Activated CD4-positive, alpha-beta T cell treated with anti-CD3 and anti-CD28 coated beads for 4 hours (primary cell): ENCODE measurements around the gene METRNL.
A peak's percentile ranks its signal among the peaks of the same experiment; 100 is the strongest.
"Not testable (repeated sequence)": the region's sequence is repeated elsewhere in the genome, so short reads cannot be mapped to it uniquely, and the experiment has no call there.

Experiments used
- DNase-seq, 2 donors: peaks; one replicate each; pipeline ENCODE4 v3.0.0-alpha.2; 2020

Gene METRNL

DNA sequence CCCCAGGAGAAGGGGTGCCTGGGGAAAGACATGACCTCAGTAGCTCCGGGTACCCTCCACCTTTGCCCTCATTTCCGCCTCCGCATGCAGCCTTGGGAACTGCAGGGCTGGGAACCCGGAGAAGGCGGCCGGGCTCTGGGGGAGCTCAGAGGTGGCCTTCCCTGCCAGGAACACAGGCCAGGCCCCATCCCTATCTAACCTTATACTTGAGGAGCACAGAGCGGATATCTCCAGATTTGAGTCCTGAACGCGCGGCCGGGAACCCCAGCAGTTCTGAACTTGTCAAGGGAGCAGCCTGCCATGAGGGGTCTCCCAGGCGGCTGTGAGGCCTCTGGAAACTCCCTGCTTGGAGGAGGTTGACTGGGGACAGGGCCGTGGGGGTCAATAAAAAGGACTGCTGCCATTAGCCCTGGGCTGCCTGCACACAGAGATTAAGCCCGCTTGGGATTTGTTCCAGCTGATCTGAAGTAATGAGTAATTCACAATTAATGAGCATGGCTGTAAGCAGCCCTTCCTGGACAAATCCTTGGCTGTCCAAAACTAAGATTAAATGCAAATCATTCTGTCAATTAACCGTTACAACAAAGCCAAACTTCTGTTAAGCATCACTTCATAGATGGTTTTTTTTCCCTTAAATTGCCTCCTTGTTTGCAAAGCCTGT, 26.3 kb upstream of the METRNL start:
- no peak for DNase-seq

- DNase-seq: no peak
These were observed 25.5 kb upstream of the METRNL start for GRCh38 chr17:83053739-83054451.

DNA sequence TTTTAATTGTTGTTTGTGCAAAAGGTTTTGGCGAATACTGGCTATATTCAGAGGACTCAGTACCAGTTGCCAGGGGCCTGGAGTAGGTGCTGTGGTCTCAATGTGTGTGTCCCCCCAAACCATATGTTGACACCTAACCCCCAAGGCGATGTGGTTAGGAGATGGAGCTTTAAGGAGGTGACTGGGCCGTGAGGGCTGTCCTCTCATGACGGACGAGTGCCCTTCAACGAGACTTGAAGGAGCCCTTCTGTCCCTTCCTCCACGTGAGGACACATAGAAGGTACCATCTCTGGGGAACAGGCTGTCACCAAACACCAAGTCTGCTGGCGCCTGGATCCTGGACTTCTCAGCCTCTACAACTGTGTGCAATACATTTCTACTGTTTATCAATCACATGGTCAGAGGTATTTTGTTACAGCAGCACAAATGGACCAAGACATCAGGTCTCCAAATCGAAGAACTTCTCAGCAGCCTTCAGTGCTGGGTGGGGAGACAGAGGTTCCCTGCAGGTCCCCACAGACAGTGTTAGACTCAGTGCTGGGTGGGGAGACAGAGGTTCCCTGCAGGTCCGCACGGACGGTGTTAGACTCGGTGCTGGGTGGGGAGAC, 24.8 kb upstream of the METRNL start:
- no peak for DNase-seq

GRCh38 chr17:83055176-83055575, 24.2 kb upstream of the METRNL start:
- not testable (repeated sequence) for DNase-seq

DNA sequence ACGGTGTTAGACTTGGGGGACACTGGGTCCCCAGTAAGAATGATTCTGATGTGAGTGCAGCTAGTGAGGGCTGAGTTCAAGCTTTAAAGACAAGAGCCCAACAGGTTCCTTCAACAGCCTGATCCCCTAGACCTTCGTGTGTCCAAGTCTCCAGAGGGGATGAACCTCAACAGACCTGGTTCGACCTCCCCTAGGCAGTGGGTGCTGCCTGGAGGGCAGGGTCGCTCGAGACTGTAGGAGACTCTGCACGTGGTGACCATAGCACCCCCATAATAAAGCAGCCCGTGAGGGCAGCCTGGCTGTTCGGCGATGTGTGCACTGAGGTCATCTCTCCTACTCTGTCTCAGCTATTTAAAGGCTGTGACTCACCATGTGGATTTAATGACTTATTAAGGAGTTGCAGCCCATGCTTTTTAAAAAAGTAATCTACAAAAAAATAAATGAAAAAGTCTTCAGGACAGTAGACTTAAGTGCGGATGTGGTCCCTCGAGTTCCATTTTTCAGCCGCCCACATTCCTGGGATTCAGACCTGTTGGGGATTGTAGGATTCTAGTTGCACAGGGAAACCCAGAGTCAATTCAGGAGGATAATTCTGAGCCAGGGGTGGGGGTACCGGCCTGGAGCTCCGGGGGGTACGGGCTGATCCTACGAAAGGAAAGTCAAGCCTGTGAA, 23.4 kb upstream of the METRNL start:
- no peak for DNase-seq

- DNase-seq: no peak
These were observed 22.6 kb upstream of the METRNL start for GRCh38 chr17:83056583-83057396.

- no peak for DNase-seq
These were observed 22.0 kb upstream of the METRNL start for GRCh38 chr17:83057397-83057761.

GRCh38 chr17:83057793-83058265, 21.6 kb upstream of the METRNL start:
- no peak for DNase-seq

- DNase-seq: no peak
These were observed 21.1 kb upstream of the METRNL start for GRCh38 chr17:83058266-83058798.

DNA sequence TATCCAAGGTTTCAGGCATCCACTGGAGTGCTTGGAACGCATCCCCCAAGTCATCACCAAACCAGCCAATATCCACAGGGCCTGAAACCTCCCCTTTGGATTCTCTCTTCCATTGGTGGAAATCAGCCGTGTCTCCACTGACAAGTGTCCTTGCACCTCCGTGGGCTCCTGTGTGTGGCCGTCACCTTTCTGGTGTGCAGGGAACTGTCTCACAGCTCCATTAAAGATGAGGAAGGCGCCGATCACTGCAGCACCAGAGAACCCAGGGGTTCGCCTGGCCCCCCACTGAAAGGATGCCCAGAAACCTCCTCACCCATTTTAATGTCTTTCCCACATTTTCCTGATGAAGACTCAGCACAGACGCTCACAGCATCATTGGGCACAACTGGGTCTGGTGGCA, 17.8 kb upstream of the METRNL start:
- DNase-seq: peak in 1 of 2 donors; percentile 0

DNA sequence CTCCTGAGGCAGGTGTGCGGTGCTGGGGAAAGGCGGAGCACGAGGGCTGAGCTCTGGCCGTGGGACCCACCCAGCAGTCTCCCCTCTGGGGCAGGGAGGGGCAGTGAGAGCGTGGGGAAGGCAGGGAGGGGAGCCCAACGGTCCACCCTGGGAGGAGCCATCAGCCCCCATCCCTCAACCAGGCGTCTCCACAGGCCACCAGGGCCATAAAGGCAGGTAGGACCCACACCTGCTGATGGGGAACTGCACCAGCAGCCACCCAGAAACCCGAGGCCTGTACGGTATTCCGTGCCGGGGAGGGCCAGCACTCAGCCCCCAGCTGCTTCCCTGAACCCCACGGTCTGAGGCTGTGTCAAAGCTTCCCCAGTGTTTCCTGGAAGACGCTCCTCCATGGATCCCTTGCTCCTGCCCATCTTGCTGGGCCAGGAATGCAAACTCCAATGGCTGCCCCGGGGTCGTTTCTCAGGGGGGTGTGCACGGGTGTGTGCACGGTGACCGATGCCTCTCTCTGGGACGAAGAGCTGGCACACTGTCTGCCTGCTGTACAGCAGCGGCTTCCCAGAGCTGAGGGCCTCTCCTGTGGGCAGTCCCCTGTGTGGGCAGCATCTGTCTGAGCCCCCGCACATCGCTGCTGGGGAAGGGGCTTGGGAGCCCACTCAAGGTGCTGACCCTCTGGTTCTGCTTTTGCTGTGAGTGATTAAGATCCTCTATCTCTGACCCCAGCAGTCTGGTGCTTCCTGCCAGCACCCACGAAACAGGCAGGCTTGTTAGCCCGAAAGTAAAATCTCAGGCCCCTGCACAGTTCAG, 17.2 kb upstream of the METRNL start:
- peak in 1 of 2 donors; percentile 0 for DNase-seq

DNA sequence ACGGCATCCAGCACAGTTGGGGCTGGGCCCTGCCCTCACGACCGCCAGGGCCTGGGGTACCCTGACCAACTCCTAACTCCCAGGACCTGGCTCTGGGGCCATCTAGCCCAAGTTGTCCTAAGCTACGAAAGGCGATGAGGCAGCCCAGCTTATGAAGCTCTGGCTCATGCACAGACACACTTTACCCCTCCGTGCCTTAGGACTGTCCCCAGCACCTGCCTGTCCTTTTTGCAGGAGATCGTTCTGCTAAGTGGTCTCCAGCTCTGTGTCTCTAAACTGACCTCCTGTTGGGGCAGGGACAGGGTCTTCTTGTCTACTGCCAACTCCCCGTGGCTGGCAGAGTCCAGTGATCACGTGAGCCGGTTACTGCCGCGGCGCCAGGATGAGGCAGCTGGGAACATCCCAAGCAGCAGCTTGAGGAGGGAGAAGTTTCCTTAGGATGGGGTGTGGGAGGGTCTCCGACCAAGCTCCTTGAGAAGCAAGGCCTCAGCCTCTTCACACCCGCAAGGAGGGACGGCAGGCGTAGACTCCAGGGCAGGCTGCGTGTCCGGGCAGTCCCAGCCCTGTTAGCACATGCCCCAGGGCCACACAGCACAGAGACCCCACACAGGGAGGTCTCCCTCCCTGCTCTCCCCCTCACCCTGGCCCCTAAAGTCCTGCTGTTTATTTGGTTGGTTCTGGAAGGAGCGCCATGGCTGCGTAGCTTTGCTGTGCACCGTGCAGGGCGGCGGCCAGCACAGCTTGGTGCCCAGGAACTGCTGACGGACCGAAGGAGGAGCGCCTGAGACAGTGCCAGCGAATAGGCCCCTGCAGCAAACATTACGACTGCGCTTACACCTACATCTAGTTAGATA, 16.4 kb upstream of the METRNL start:
- DNase-seq: peak in 1 of 2 donors; percentile 1

DNA sequence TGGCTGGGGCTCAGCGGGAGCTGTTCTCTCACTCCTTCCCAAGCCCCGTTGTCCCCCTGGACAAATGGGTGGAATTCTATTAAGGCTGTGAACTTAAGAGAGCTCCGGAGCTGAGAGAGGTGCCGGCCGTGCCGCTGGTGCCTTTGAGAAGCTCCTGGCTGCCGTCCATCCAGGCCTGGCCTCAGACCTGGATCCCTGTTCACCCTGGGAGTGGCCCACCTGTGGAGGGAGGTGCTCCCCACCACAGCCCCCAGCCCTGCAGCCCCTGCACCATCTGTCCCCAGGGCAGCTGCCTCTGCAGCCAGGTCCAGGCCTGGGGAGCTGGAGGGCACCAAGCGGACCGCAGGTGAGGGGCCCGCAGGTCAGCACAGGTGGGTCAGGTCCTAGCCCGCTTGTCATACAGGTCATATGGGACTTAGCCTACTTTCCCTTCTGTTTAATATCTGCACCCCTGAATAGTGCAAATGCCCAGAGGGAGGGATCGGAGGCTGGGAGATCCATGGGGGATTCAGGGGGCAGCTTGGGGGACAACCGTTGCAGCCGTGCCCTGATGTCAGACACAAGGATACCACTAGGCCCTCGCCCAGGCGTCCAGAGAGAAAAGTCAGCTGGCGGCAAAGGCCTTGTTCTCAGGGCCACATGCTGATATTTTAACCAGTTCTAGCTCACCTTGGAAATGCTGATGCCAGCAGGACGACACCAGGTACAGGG, 15.2 kb upstream of the METRNL start:
- no peak for DNase-seq

GRCh38 chr17:83064732-83065659, 14.4 kb upstream of the METRNL start:
- no peak for DNase-seq

DNA sequence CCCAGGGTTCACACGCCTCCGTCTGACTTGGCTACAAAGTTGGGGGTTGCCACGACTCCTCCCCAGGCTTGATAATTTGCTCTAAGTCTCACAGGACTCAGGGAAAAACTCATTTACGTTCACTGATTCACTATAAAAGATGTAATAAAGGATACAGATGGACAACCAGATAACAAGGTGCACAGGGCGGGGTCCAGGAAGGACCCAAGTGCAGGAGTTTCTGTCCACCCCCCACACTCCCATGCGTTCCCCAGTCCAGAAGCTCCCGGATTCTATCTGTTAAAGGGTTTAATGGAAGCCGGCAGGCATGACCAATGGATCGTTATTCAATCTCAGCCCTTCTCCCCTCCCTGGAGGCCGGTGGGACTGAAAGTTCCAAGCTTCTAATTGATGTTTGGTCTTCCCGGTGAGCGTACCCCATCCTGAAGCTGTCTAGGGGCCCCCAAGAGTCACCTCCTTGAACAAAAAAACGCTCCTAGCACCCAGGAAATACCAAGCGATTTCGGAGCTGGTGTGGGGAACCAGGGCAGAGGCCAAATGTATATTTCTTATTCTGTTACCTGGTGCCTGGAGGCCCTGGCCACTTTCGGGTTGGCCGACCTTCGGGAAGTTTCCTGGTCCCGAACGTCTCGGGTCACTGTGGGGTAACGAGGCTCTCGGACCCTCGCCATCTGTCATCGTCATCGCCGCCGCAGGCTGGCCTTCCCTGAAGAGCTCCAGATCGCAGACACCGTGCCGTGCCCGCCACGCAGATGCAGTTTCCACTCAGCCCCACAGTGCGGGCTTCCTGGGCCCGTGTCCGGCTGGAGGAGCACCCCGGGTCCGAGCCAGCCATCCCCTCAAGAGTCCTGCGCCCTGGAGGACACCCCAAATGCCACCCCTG, 13.5 kb upstream of the METRNL start:
- DNase-seq: no peak

DNA sequence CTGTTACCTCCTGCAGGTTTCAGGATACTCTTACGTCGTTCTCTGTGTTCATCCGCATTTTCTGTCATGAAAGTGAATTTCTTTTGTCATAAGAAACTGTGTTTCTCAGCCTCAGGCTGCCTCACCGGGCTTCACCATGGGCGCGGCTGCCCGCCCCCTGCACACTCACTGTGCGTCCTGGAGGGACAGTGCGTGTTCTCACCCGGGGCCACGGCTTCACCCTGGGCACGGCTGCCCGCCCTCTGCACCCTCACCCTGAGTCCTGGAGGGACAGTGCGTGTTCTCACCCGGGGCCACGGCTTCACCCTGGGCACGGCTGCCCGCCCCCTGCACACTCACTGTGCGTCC, 12.9 kb upstream of the METRNL start:
- not testable (repeated sequence) for DNase-seq

GRCh38 chr17:83067071-83067717, 12.2 kb upstream of the METRNL start:
- no peak for DNase-seq
